SK-MEL-5 (cell line): ENCODE data around the gene ANKDD1A. TPM values are rescaled to one million over a fixed set of nuclear protein-coding genes. Genes with fewer than 3 reads are reported as not detected.

Experiments used
- DNase-seq: peaks from one replicate; pipeline ENCODE4 v3.0.0-alpha.2; 2016; ENCODE audit warnings: low read depth, low spot score
- in situ Hi-C: cut with HindIII; loops from 2 replicates; pipeline ENCODE4 v1.10.0; 2016; ENCODE audit warnings: low sequenced_read_pairs, high pct_unique_total_duplicates, low pct_unique_long_range_greater_than_20kb
- total RNA-seq: library from RNA; depleted of rRNA; stranded (reverse); fragments of >200 nt; shearing (Covaris generic); gene quantifications from 2 replicates; pipeline ENCODE4 v1.2.3, GENCODE V29; 2014

Gene ANKDD1A
- total RNA-seq, 1 experiment from 2014 or later: 1.5 TPM

- in situ Hi-C loops: no loop called here
- no peak for DNase-seq
These were observed 950 bp downstream of the ANKDD1A start for GRCh38 chr15:64912379-64913325.

- no peak for DNase-seq
- in situ Hi-C loops: no loop called here
These were observed 4.0 kb downstream of the ANKDD1A start for GRCh38 chr15:64915518-64916227.

GRCh38 chr15:64916365-64916764, 4.7 kb downstream of the ANKDD1A start:
- in situ Hi-C loops: no loop called here
- DNase-seq: no peak

GRCh38 chr15:64917211-64917610, 5.5 kb downstream of the ANKDD1A start:
- in situ Hi-C loops: no loop called here
- no peak for DNase-seq

GRCh38 chr15:64919721-64920120, 8.0 kb downstream of the ANKDD1A start:
- in situ Hi-C loops: no loop called here

GRCh38 chr15:64921711-64922110, 10.0 kb downstream of the ANKDD1A start:
- in situ Hi-C loops: no loop called here
- no peak for DNase-seq

More at GRCh38 chr15:64919721-64920120, 8.0 kb downstream of the ANKDD1A start:
- DNase-seq: no peak

GRCh38 chr15:64923546-64923945, 11.8 kb downstream of the ANKDD1A start:
- in situ Hi-C loops: no loop called here

GRCh38 chr15:64925335-64926330, 13.9 kb downstream of the ANKDD1A start:
- in situ Hi-C loops: no loop called here
- no peak for DNase-seq

More at GRCh38 chr15:64923546-64923945, 11.8 kb downstream of the ANKDD1A start:
- DNase-seq: no peak

GRCh38 chr15:64926661-64927060, 15.0 kb downstream of the ANKDD1A start:
- in situ Hi-C loops: no loop called here
- DNase-seq: no peak

GRCh38 chr15:64928626-64929220, 17.0 kb downstream of the ANKDD1A start:
- DNase-seq: no peak
- in situ Hi-C loops: no loop called here

- no peak for DNase-seq
- in situ Hi-C loops: no loop called here
These were observed 18.4 kb downstream of the ANKDD1A start for GRCh38 chr15:64930019-64930652.

- in situ Hi-C loops: no loop called here
- DNase-seq: no peak
These were observed 19.2 kb downstream of the ANKDD1A start for GRCh38 chr15:64930778-64931371.

GRCh38 chr15:64931381-64931780, 19.7 kb downstream of the ANKDD1A start:
- in situ Hi-C loops: no loop called here
- DNase-seq: no peak

- in situ Hi-C loops: no loop called here
- no peak for DNase-seq
These were observed 22.3 kb downstream of the ANKDD1A start for GRCh38 chr15:64934023-64934422.

GRCh38 chr15:64938192-64938591, 26.5 kb downstream of the ANKDD1A start:
- DNase-seq: no peak
- in situ Hi-C loops: no loop called here

GRCh38 chr15:64942356-64942755, 30.7 kb downstream of the ANKDD1A start:
- in situ Hi-C loops: no loop called here

More at GRCh38 chr15:64942356-64942755, 30.7 kb downstream of the ANKDD1A start:
- no peak for DNase-seq
